ENCODE results near the gene LIX1L.
A peak's percentile ranks its signal among the peaks of the same experiment; 100 is the strongest.

LIX1L gene

GRCh38 chr1:145985502-145986439 is 28.0 kb upstream of the LIX1L start:
- DNase-seq (ENCODE audit: low read depth in 3 of 3), result no peak

GRCh38 chr1:145985129-145985501 is 27.3 kb upstream of the LIX1L start:
- no peak for DNase-seq (ENCODE audit: low read depth in 3 of 3)

- no peak for DNase-seq (ENCODE audit: low read depth in 3 of 3)
These were observed 26.4 kb upstream of the LIX1L start for GRCh38 chr1:145983960-145984830.

GRCh38 chr1:145983206-145983675 is 25.4 kb upstream of the LIX1L start:
- DNase-seq (ENCODE audit: low read depth in 3 of 3), result no peak

- DNase-seq (ENCODE audit: low read depth in 3 of 3), result no peak
These were observed 24.4 kb upstream of the LIX1L start for GRCh38 chr1:145982010-145982723.

- no peak for DNase-seq (ENCODE audit: low read depth in 3 of 3)
These were observed 22.7 kb upstream of the LIX1L start for GRCh38 chr1:145980457-145980994.

- no peak for DNase-seq (ENCODE audit: low read depth in 3 of 3)
These were observed 22.1 kb upstream of the LIX1L start for GRCh38 chr1:145979746-145980456.

- DNase-seq (ENCODE audit: low read depth in 3 of 3), result peak; percentile 68 to 81 (median 75)
These were observed 21.3 kb upstream of the LIX1L start for GRCh38 chr1:145978854-145979745.

- DNase-seq (ENCODE audit: low read depth in 3 of 3), result no peak
These were observed 20.6 kb upstream of the LIX1L start for GRCh38 chr1:145978471-145978853.

- DNase-seq (ENCODE audit: low read depth in 3 of 3), result peak in 2 of 3 donors; percentile 56 to 64
These were observed 20.0 kb upstream of the LIX1L start for GRCh38 chr1:145977486-145978470.

- no peak for DNase-seq (ENCODE audit: low read depth in 3 of 3)
These were observed 19.2 kb upstream of the LIX1L start for GRCh38 chr1:145977016-145977415.

GRCh38 chr1:145975216-145975615 is 17.4 kb upstream of the LIX1L start:
- DNase-seq (ENCODE audit: low read depth in 3 of 3), result no peak

GRCh38 chr1:145974721-145975120 is 16.9 kb upstream of the LIX1L start:
- DNase-seq (ENCODE audit: low read depth in 3 of 3), result no peak

- no peak for DNase-seq (ENCODE audit: low read depth in 3 of 3)
These were observed 14.8 kb upstream of the LIX1L start for GRCh38 chr1:145972580-145972979.

GRCh38 chr1:145967288-145967687 is 9.5 kb upstream of the LIX1L start:
- DNase-seq (ENCODE audit: low read depth in 3 of 3), result no peak

- no peak for DNase-seq (ENCODE audit: low read depth in 3 of 3)
These were observed 7.4 kb upstream of the LIX1L start for GRCh38 chr1:145965119-145965744.

GRCh38 chr1:145964328-145965118 is 6.7 kb upstream of the LIX1L start, which contains the start of the genes ANKRD34A and POLR3GL:
ANKRD34A (minus strand) TSS chr1:145964575; CDS start chr1:145961759, 2,816 bp downstream.
POLR3GL (plus strand) TSS chr1:145964690; CDS start chr1:145974866, 10,176 bp downstream.
- DNase-seq (ENCODE audit: low read depth in 3 of 3), result peak; percentile 79 to 87 (median 86)

Data from stimulated activated CD4-positive, alpha-beta T cell treated with anti-CD3 and anti-CD28 coated beads, TNF-alpha, amount 100 ng/mL, for 48 hours (primary cell).